Peyer's patch (tissue), 4 donors: Measurements from ENCODE around the gene GNAO1.

Source experiments
- CTCF ChIP-seq, 6 experiments: fragments of 450-650 bp in 4 of 6; fragments of 200-600 bp in 2 of 6; sonication (generic) in 1 of 6; IDR thresholded peaks; one replicate each; pipeline ENCODE4 v1.5.1; 2017 to 2019; ENCODE audit warnings: antibody characterized with exemption in 6 of 6, mild to moderate bottlenecking in 3 of 6, moderate library complexity in 1 of 6
- POLR2A ChIP-seq, 2 donors: fragments of 450-650 bp; IDR thresholded peaks; one replicate each; pipeline ENCODE4 v1.5.1; 2017; ENCODE audit warnings: antibody characterized with exemption in 2 of 2, mild to moderate bottlenecking in 2 of 2, moderate library complexity in 2 of 2

- TF ChIP-seq CTCF (IDR thresholded peaks at IDR 0.05) = no peak
- TF ChIP-seq POLR2A (IDR thresholded peaks at IDR 0.05) = no peak
These were observed 16.9 kb upstream of the GNAO1 start for GRCh38 chr16:56174411-56174810.
